HepG2 (cell line): ENCODE results near the gene ZNF433. TPM values are rescaled to one million over a fixed set of nuclear protein-coding genes. Genes with fewer than 3 reads are reported as not detected.

Source experiments
- ATAC-seq: fragments of 200-7000 bp; cut with Tn5 transposase; 3 replicates; pipeline ENCODE4 v1.9.1; 2020; ENCODE audit warnings: mild to moderate bottlenecking, moderate library complexity
- BruUV-seq: library from RNA; stranded (reverse); fragments of 400-500 nt; replicated peaks from 2 replicates; lab custom pipeline; 2021; lab: Mats Ljungman, UMichigan
- CTCF ChIA-PET: fragments of 300-600 bp; formaldehyde crosslinking; extraction: SDS; loops from one replicate; lab custom pipeline; 2021; ENCODE audit warnings: low total read pairs, inconsistent platforms, low intra/inter-chr PET ratio; lab: Yijun Ruan, JAX
- POLR2A ChIA-PET: fragments of 350-600 bp; sonication (Branson Sonifier 250); formaldehyde crosslinking; loops from one replicate; lab custom pipeline; 2020; ENCODE audit warnings: antibody characterized with exemption, inconsistent platforms; lab: Yijun Ruan, JAX
- DNase-seq: peaks from one replicate; pipeline ENCODE4 v3.0.0-alpha.2; 2015; ENCODE audit warnings: low spot score
- FAIRE-seq: peaks from 3 replicates; lab custom pipeline; 2011; peaks lifted over from hg19 to GRCh38; lab: Jason Lieb, UNC
- H2AFZ ChIP-seq: one replicate; pipeline ENCODE4 v1.6.1; 2011; ENCODE audit warnings: low read length, inconsistent platforms
- H3K27ac ChIP-seq: fragments of 300-600 bp; 3 replicates; pipeline ENCODE4 v1.8.0; 2011; ENCODE audit warnings: mixed run types, mild to moderate bottlenecking, mixed read lengths, low read length, inconsistent platforms; ENCODE audit not compliant: insufficient read depth; ENCODE audit errors: extremely low read length
- H3K27me3 ChIP-seq, 2 experiments: fragments of 200-600 bp in 1 of 2; 2 replicates in 1 of 2; 3 replicates in 1 of 2; pipeline versions ENCODE4 v1.6.0 to v1.8.0; 2011; ENCODE audit warnings: low read length in 2 of 2, mild to moderate bottlenecking in 2 of 2, moderate library complexity in 2 of 2, inconsistent platforms in 1 of 2; ENCODE audit not compliant: insufficient read depth in 2 of 2, control insufficient read depth in 1 of 2
- H3K36me3 ChIP-seq, 2 experiments: fragments of 200-600 bp in 1 of 2; replicated peaks in 1 of 2; 2 replicates in 1 of 2; 3 replicates in 1 of 2; pipeline versions ENCODE4 v1.5.1 to v1.8.0; 2011; ENCODE audit warnings: low read length in 2 of 2, inconsistent platforms in 1 of 2; ENCODE audit not compliant: insufficient read depth in 2 of 2, control insufficient read depth in 1 of 2
- H3K4me1 ChIP-seq: 2 replicates; pipeline ENCODE4 v1.5.1; 2012; ENCODE audit warnings: low read length, inconsistent platforms; ENCODE audit not compliant: insufficient read depth
- H3K4me2 ChIP-seq: 2 replicates; pipeline ENCODE4 v1.6.0; 2011; ENCODE audit warnings: low read depth, low read length, inconsistent platforms
- H3K4me3 ChIP-seq, 3 experiments: fragments of 200-600 bp in 1 of 3; sonication (generic), shearing (Covaris generic) in 1 of 3; replicated peaks in 1 of 3; 2 replicates each; pipeline ENCODE4 v1.5.1; 2011 to 2016; ENCODE audit warnings: low read length in 3 of 3, inconsistent platforms in 2 of 3, low read depth in 2 of 3, mild to moderate bottlenecking in 2 of 3, control low read depth in 1 of 3, mixed read lengths in 1 of 3; ENCODE audit not compliant: insufficient read depth in 1 of 3
- H3K79me2 ChIP-seq: one replicate; pipeline ENCODE4 v1.6.1; 2011; ENCODE audit warnings: low read length, inconsistent platforms; ENCODE audit not compliant: insufficient read depth
- H3K9ac ChIP-seq: 2 replicates; pipeline ENCODE4 v1.6.0; 2011; ENCODE audit warnings: mild to moderate bottlenecking, low read depth, low read length, inconsistent platforms; ENCODE audit not compliant: insufficient read depth
- H3K9me3 ChIP-seq: 2 replicates; pipeline ENCODE4 v1.5.1; 2012; ENCODE audit warnings: mild to moderate bottlenecking, low read length
- H4K20me1 ChIP-seq: 2 replicates; pipeline ENCODE4 v1.6.0; 2011; ENCODE audit warnings: inconsistent platforms, mild to moderate bottlenecking, low read length, moderate library complexity; ENCODE audit not compliant: insufficient read depth
- GATAD1 ChIP-seq: IDR thresholded peaks from 2 replicates; pipeline ENCODE4 v1.6.1; 2016; ENCODE audit warnings: missing genetic modification reagents, missing compliant biosample characterization
- HNRNPLL ChIP-seq: fragments of 200-400 bp; formaldehyde crosslinking; IDR thresholded peaks from 2 replicates; pipeline ENCODE4 v1.6.1; 2017; ENCODE audit warnings: mild to moderate bottlenecking, low read depth, low read length; ENCODE audit not compliant: poor library complexity, severe bottlenecking
- NFYB ChIP-seq: sonication (generic); formaldehyde crosslinking; IDR thresholded peaks from 2 replicates; pipeline ENCODE4 v1.4.0; 2020; ENCODE audit warnings: missing genetic modification reagents
- NKX3-1 ChIP-seq: sonication (generic); formaldehyde crosslinking; IDR thresholded peaks from 2 replicates; pipeline ENCODE4 v1.5.0; 2020; ENCODE audit warnings: missing genetic modification reagents
- PHF8 ChIP-seq: sonication (generic); formaldehyde crosslinking; IDR thresholded peaks from 2 replicates; pipeline ENCODE4 v1.5.0; 2020; ENCODE audit warnings: missing genetic modification reagents
- POLR2A ChIP-seq, 2 experiments: IDR thresholded peaks; 2 replicates each; pipeline ENCODE4 v1.6.1; 2011; ENCODE audit warnings: low read depth in 2 of 2, low read length in 2 of 2, mild to moderate bottlenecking in 1 of 2, moderate library complexity in 1 of 2; ENCODE audit not compliant: insufficient read depth in 1 of 2
- POLR2G ChIP-seq: fragments of 200-400 bp; formaldehyde crosslinking; IDR thresholded peaks from 2 replicates; pipeline ENCODE4 v1.6.1; 2018; ENCODE audit warnings: mild to moderate bottlenecking, low read depth, low read length, moderate library complexity
- SP1 ChIP-seq, 2 experiments: fragments of 450-650 bp in 1 of 2; sonication (generic) in 1 of 2; formaldehyde crosslinking in 1 of 2; IDR thresholded peaks; 2 replicates each; pipeline versions ENCODE4 v1.4.0 to v1.6.1; 2016 to 2020; ENCODE audit warnings: missing genetic modification reagents in 1 of 2
- ZFX ChIP-seq: sonication (generic); formaldehyde crosslinking; IDR thresholded peaks from 2 replicates; pipeline ENCODE4 v1.4.0; 2020; ENCODE audit warnings: mild to moderate bottlenecking, low read depth, missing genetic modification reagents, moderate library complexity
- WGBS: methylation state at CpG from one replicate; pipeline ENCODE4 v1.1.6; 2017; ENCODE audit warnings: low lambda C conversion rate; 5-methylcytosine and 5-hydroxymethylcytosine counted together
- in situ Hi-C: cut with HindIII; loops from 2 replicates; pipeline ENCODE4 v1.10.0; 2017; ENCODE audit warnings: low pct_unique_long_range_greater_than_20kb; ENCODE audit not compliant: extremely low pct_ligation_motif_present
- intact Hi-C: fragments of 100-400 bp; cut with micrococcal nuclease; formaldehyde crosslinking; loops from one replicate; pipeline ENCODE4 v1.10.0; 2022; ENCODE audit not compliant: unreplicated experiment
- polyA plus RNA-seq, 8 experiments: library from polyadenylated mRNA; depleted of rRNA in 3 of 8; stranded (reverse) in 7 of 8; unstranded in 1 of 8; fragments of >200 nt; fragmentation: Illumina TruSeq in 4 of 8; extraction: Trizol in 4 of 8; gene quantifications; 2 replicates each; pipeline versions ENCODE4 v1.2.1 to v1.2.3, GENCODE V29; 2011 to 2016; ENCODE audit warnings: low read depth in 4 of 8, missing spikeins in 1 of 8, mixed read lengths in 1 of 8; ENCODE audit not compliant: insufficient read depth in 1 of 8
- total RNA-seq, 5 experiments: library from RNA; depleted of rRNA; stranded (reverse); fragments of >200 nt; fragmentation: Illumina TruSeq; extraction: Trizol; gene quantifications; 2 replicates each; pipeline ENCODE4 v1.2.3, GENCODE V29; 2016; ENCODE audit warnings: low read depth in 1 of 5
- TF ChIP-seq, protein P1 (sequence below): sonication (generic); formaldehyde crosslinking; IDR thresholded peaks from 2 replicates; pipeline ENCODE4 v1.5.0; 2020; ENCODE audit warnings: mild to moderate bottlenecking, missing genetic modification reagents, borderline replicate concordance
- TF ChIP-seq, protein P2 (sequence below): sonication (generic); formaldehyde crosslinking; IDR thresholded peaks from 2 replicates; pipeline ENCODE4 v1.5.1; 2020; ENCODE audit warnings: mild to moderate bottlenecking, missing genetic modification reagents
- TF ChIP-seq, protein P3 (sequence below): sonication (generic); formaldehyde crosslinking; IDR thresholded peaks from 2 replicates; pipeline ENCODE4 v1.9.0; 2022; ENCODE audit warnings: missing genetic modification reagents, mild to moderate bottlenecking, borderline replicate concordance

Gene ZNF433
- total and polyA plus RNA-seq, 2 of the 13 experiments (the other 11 are each of a cell fraction or from before 2014, with no cell fraction given), result 1.8 to 4.9 TPM

DNA sequence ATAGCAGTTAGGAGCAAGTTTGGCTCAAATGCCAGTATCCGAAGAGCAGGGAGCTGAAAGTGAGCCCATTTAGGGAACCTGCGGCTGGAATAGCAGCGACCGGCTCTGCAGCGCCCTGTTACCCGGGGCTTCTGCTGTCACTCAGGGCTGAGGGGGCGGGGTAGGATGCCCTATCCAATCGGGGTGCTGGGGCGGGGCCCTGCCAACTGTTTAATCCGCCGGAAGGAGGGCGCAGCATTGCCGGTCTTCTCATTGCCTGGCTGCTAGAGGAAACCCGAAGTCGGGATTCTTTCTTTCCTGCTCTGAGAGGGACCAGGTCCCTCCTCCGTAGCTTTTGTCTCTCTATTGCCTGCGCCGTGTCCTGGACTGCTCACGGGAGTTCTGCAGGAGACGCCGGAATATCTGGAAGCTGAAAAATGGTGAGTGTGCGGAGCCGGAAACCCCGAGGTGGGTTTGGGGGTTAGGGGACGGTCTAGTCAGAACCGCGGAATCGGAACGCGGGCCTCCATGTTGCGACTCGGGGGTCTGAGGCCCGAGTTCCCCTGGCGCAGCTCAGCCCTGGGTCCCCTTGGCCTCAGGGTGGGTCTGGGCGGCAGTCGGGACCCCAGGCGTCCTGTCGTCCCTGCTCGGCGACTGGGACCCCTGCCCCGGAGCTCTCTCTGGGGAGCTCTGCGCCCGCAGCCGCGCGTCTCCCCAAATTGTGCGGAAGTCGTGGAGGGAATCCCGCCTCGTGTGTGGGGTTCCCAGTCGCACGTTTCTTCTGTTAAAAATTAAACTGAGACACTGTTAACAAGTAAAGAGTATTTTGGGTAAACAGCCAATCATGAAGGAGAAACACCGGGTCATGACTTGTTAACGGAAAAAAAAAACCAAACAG lies 47.8 kb downstream of the ZNF433 start:
- intact Hi-C loops (loop anchor here (1.0 kb wide), 2 partner anchors 106 to 189 kb away; partner anchors contain the start of gene ZNF491), in situ Hi-C loops (loop anchor here (5.0 kb wide), 1 partner anchor 100 kb away; the partner anchor contains the start of gene ZNF69)
- ChIA-PET CTCF (interaction anchor here (0.9 to 3.8 kb wide), 5 partner anchors 24 to 191 kb away, joined by 3 to 50 read pairs (median 22); partner anchors contain the start of gene ZNF763), POLR2A (interaction anchor here (0.7 to 3.1 kb wide), 11 partner anchors 48 to 191 kb away, joined by 3 to 30 read pairs (median 4); partner anchors contain the start of genes ZNF20, ZNF433, ZNF491 and ZNF69)
- H3K4me2 ChIP-seq, result peak overlapping the region; percentile 89
- H3K4me1 ChIP-seq, result peaks cover 18% of the 10 kb centered on the region; the same call in 1 of the 2 replicates
- FAIRE-seq (no peak), ATAC-seq (peak; percentile 91), DNase-seq (peak; percentile 55)
- peaks cover 0 to 1% of the 10 kb centered on the region in 2 experiments; a peak in 1 of 5 replicates for H3K27me3 ChIP-seq
- TSS peak; percentile 74 for BruUV-seq
- peak overlapping the region; percentile 9 for H2AFZ ChIP-seq
- H3K4me3 ChIP-seq, result peak overlapping the region; percentile 48 to 72 (median 65); a peak in 5 of 6 replicates
- H3K36me3 ChIP-seq, result no peaks in the 10 kb centered on the region
- H3K79me2 ChIP-seq, result no peaks in the 10 kb centered on the region
- H3K27ac ChIP-seq, result peak overlapping the region; percentile 40
- 61% methylated on average over 43 of the region's 54 CpGs for whole genome bisulfite sequencing
- H3K9ac ChIP-seq, result peak overlapping the region; percentile 65
- H3K9me3 ChIP-seq, result no peaks in the 10 kb centered on the region
- H4K20me1 ChIP-seq, result no peaks in the 10 kb centered on the region
- peak; percentile 31 for TF ChIP-seq HNRNPLL
- TF ChIP-seq NFYB (CRISPR knock-in tag), result peak; percentile 68
- TF ChIP-seq NKX3-1 (CRISPR knock-in tag), result no peak
- no peak for TF ChIP-seq SP1 (IDR thresholded peaks at IDR 0.05)
- 0 out of 2 replicates have a peak, but pooled peaks have one; percentile 18 for TF ChIP-seq SP1 (CRISPR knock-in tag; IDR thresholded peaks at IDR 0.05)
- TF ChIP-seq ZFX, result 0 out of 2 replicates have a peak, but pooled peaks have one; percentile 27
- peak; percentile 66 for TF ChIP-seq POLR2G
- no peak for TF ChIP-seq GATAD1
- peak; percentile 29 to 81; a peak in 3 of 4 replicates for TF ChIP-seq POLR2A (IDR thresholded peaks at IDR 0.05; ENCODE audit: insufficient read depth in 1 of 2, low read depth in 2 of 2, low read length in 2 of 2)
- peak; percentile 35; the same call in 1 of the 2 replicates for TF ChIP-seq PHF8 (CRISPR knock-in tag)
- TF ChIP-seq, protein P1, sequence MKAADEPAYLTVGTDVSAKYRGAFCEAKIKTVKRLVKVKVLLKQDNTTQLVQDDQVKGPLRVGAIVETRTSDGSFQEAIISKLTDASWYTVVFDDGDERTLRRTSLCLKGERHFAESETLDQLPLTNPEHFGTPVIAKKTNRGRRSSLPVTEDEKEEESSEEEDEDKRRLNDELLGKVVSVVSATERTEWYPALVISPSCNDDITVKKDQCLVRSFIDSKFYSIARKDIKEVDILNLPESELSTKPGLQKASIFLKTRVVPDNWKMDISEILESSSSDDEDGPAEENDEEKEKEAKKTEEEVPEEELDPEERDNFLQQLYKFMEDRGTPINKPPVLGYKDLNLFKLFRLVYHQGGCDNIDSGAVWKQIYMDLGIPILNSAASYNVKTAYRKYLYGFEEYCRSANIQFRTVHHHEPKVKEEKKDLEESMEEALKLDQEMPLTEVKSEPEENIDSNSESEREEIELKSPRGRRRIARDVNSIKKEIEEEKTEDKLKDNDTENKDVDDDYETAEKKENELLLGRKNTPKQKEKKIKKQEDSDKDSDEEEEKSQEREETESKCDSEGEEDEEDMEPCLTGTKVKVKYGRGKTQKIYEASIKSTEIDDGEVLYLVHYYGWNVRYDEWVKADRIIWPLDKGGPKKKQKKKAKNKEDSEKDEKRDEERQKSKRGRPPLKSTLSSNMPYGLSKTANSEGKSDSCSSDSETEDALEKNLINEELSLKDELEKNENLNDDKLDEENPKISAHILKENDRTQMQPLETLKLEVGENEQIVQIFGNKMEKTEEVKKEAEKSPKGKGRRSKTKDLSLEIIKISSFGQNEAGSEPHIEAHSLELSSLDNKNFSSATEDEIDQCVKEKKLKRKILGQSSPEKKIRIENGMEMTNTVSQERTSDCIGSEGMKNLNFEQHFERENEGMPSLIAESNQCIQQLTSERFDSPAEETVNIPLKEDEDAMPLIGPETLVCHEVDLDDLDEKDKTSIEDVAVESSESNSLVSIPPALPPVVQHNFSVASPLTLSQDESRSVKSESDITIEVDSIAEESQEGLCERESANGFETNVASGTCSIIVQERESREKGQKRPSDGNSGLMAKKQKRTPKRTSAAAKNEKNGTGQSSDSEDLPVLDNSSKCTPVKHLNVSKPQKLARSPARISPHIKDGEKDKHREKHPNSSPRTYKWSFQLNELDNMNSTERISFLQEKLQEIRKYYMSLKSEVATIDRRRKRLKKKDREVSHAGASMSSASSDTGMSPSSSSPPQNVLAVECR, result 0 out of 2 replicates have a peak, but pooled peaks have one; percentile 14
- TF ChIP-seq, protein P2, sequence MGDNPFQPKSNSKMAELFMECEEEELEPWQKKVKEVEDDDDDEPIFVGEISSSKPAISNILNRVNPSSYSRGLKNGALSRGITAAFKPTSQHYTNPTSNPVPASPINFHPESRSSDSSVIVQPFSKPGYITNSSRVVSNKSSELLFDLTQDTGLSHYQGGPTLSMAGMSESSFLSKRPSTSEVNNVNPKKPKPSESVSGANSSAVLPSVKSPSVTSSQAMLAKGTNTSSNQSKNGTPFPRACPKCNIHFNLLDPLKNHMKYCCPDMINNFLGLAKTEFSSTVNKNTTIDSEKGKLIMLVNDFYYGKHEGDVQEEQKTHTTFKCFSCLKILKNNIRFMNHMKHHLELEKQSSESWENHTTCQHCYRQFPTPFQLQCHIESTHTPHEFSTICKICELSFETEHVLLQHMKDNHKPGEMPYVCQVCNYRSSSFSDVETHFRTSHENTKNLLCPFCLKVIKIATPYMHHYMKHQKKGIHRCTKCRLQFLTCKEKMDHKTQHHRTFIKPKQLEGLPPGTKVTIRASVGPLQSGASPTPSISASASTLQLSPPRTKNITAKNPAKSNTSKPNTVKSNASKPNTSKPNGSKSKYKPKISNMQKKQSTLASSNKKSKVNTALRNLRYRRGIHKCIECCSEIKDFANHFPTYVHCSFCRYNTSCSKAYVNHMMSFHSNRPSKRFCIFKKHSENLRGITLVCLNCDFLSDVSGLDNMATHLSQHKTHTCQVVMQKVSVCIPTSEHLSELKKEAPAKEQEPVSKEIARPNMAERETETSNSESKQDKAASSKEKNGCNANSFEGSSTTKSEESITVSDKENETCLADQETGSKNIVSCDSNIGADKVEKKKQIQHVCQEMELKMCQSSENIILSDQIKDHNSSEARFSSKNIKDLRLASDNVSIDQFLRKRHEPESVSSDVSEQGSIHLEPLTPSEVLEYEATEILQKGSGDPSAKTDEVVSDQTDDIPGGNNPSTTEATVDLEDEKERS (CRISPR knock-in tag), result no peak
- TF ChIP-seq, protein P3, sequence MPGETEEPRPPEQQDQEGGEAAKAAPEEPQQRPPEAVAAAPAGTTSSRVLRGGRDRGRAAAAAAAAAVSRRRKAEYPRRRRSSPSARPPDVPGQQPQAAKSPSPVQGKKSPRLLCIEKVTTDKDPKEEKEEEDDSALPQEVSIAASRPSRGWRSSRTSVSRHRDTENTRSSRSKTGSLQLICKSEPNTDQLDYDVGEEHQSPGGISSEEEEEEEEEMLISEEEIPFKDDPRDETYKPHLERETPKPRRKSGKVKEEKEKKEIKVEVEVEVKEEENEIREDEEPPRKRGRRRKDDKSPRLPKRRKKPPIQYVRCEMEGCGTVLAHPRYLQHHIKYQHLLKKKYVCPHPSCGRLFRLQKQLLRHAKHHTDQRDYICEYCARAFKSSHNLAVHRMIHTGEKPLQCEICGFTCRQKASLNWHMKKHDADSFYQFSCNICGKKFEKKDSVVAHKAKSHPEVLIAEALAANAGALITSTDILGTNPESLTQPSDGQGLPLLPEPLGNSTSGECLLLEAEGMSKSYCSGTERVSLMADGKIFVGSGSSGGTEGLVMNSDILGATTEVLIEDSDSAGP (CRISPR knock-in tag), result peak; percentile 13; the same call in 1 of the 2 replicates
